HCT116 (cell line): ENCODE measurements around the gene SMARCA5. TPM values are rescaled to one million over a fixed set of nuclear protein-coding genes. Genes with fewer than 3 reads are reported as not detected.

ENCODE experiments used
- ATAC-seq: fragments of 200-7000 bp; cut with Tn5 transposase; 2 replicates; pipeline ENCODE4 v1.9.1; 2020; ENCODE audit warnings: mild to moderate bottlenecking, moderate library complexity
- BruUV-seq: library from RNA; stranded (reverse); fragments of 400-500 nt; replicated peaks from 2 replicates; lab custom pipeline; 2021; lab: Mats Ljungman, UMichigan
- CTCF ChIA-PET: fragments of 300-600 bp; sonication (Branson Sonifier 250); formaldehyde crosslinking; loops from one replicate; lab custom pipeline; 2021; ENCODE audit warnings: antibody characterized with exemption; lab: Charles Lee
- POLR2A ChIA-PET: fragments of 300-600, 350-600 bp; sonication (Branson Sonifier 250); formaldehyde crosslinking; loops from one replicate; lab custom pipeline; 2021; ENCODE audit warnings: antibody characterized with exemption; lab: Charles Lee
- RAD21 ChIA-PET, 2 experiments: fragments of 300-600 bp; sonication (Branson Sonifier 250); formaldehyde crosslinking; loops; one replicate each; lab custom pipeline; 2023; ENCODE audit warnings: low total read pairs in 2 of 2; ENCODE audit not compliant: uncharacterized antibody in 2 of 2, unreplicated experiment in 2 of 2, low non-redundant PET in 1 of 2; lab: Charles Lee
- DNase-seq: peaks from one replicate; pipeline ENCODE4 v3.0.0-alpha.2; 2010; ENCODE audit warnings: low read depth, low spot score
- H2AFZ ChIP-seq: fragments of 200-600 bp; shearing (Covaris generic), sonication (generic); 2 replicates; pipeline ENCODE4 v1.6.1; 2017; ENCODE audit warnings: low read depth, mixed run types, mixed read lengths, antibody characterized with exemption, low read length; ENCODE audit not compliant: poor library complexity, severe bottlenecking
- H3K27ac ChIP-seq: 2 replicates; pipeline ENCODE4 v1.5.1; 2012; ENCODE audit warnings: low read depth, low read length
- H3K27me3 ChIP-seq: fragments of 200-600 bp; sonication (generic); 2 replicates; pipeline ENCODE4 v1.6.1; 2016; ENCODE audit warnings: mixed run types, low read length, mixed read lengths; ENCODE audit not compliant: insufficient read depth
- H3K36me3 ChIP-seq, 2 experiments: fragments of 200-500 bp in 1 of 2; fragments of 200-600 bp in 1 of 2; sonication (Bioruptor generic) in 1 of 2; sonication (generic) in 1 of 2; 2 replicates each; pipeline versions ENCODE4 v1.5.1 to v1.6.1; 2014 to 2016; ENCODE audit warnings: low read length in 2 of 2, inconsistent platforms in 1 of 2, mixed read lengths in 1 of 2, mixed run types in 1 of 2; ENCODE audit not compliant: insufficient read depth in 2 of 2, control insufficient read depth in 1 of 2
- H3K4me1 ChIP-seq, 2 experiments: fragments of 200-600 bp in 1 of 2; sonication (generic) in 1 of 2; 2 replicates each; pipeline versions ENCODE4 v1.5.1 to v1.6.1; 2012 to 2017; ENCODE audit warnings: low read length in 2 of 2, inconsistent platforms in 1 of 2, mild to moderate bottlenecking in 1 of 2, mixed read lengths in 1 of 2, mixed run types in 1 of 2, moderate library complexity in 1 of 2; ENCODE audit not compliant: insufficient read depth in 2 of 2, control insufficient read depth in 1 of 2
- H3K4me2 ChIP-seq: fragments of 200-600 bp; sonication (generic); 2 replicates; pipeline ENCODE4 v1.6.1; 2017; ENCODE audit warnings: mixed run types, low read length, mixed read lengths
- H3K4me3 ChIP-seq, 2 experiments: fragments of 200-600 bp in 1 of 2; sonication (generic) in 1 of 2; replicated peaks in 1 of 2; 2 replicates each; pipeline ENCODE4 v1.5.1; 2011 to 2016; ENCODE audit warnings: low read length in 2 of 2, control low read depth in 1 of 2, low read depth in 1 of 2, mild to moderate bottlenecking in 1 of 2, mixed read lengths in 1 of 2, mixed run types in 1 of 2
- H3K79me2 ChIP-seq: fragments of 200-600 bp; sonication (generic); 2 replicates; pipeline ENCODE4 v1.6.1; 2017; ENCODE audit warnings: mild to moderate bottlenecking, mixed run types, low read length, moderate library complexity, mixed read lengths; ENCODE audit not compliant: insufficient read depth
- H3K9ac ChIP-seq: fragments of 200-600 bp; sonication (generic); 2 replicates; pipeline ENCODE4 v1.6.1; 2016; ENCODE audit warnings: low read length, mixed read lengths
- H3K9me2 ChIP-seq: fragments of 200-600 bp; sonication (generic), shearing (Covaris generic); 2 replicates; pipeline ENCODE4 v1.6.1; 2017; ENCODE audit warnings: mixed run types, mild to moderate bottlenecking, moderate library complexity; ENCODE audit not compliant: insufficient read depth
- H3K9me3 ChIP-seq, 2 experiments: fragments of 200-500 bp in 1 of 2; fragments of 200-600 bp in 1 of 2; sonication (Bioruptor generic) in 1 of 2; sonication (generic) in 1 of 2; 2 replicates each; pipeline ENCODE4 v1.6.1; 2014 to 2017; ENCODE audit warnings: low read length in 2 of 2, mixed read lengths in 2 of 2, inconsistent platforms in 1 of 2, low read depth in 1 of 2, mild to moderate bottlenecking in 1 of 2, mixed run types in 1 of 2, moderate library complexity in 1 of 2; ENCODE audit not compliant: control insufficient read depth in 1 of 2, insufficient read depth in 1 of 2
- H4K20me1 ChIP-seq: fragments of 200-600 bp; sonication (generic), shearing (Covaris generic); 2 replicates; pipeline ENCODE4 v1.6.1; 2017; ENCODE audit warnings: mixed run types, mild to moderate bottlenecking, moderate library complexity; ENCODE audit not compliant: insufficient read depth
- CEBPB ChIP-seq: IDR thresholded peaks from 2 replicates; pipeline ENCODE4 v1.6.1; 2012; ENCODE audit warnings: low read depth
- EGR1 ChIP-seq: IDR thresholded peaks from 2 replicates; pipeline ENCODE4 v1.6.1; 2012; ENCODE audit warnings: low read depth
- EZH2phosphoT487 ChIP-seq: fragments of 200-600 bp; IDR thresholded peaks from 2 replicates; pipeline ENCODE4 v1.6.1; 2018; ENCODE audit warnings: antibody characterized with exemption, borderline replicate concordance
- POLR2AphosphoS5 ChIP-seq: IDR thresholded peaks from 2 replicates; pipeline ENCODE4 v1.6.1; 2011; ENCODE audit warnings: mild to moderate bottlenecking, low read depth, low read length, moderate library complexity
- RAD21 ChIP-seq: IDR thresholded peaks from 2 replicates; pipeline ENCODE4 v1.6.1; 2012; ENCODE audit warnings: low read depth, mild to moderate bottlenecking
- SIN3A ChIP-seq: IDR thresholded peaks from 2 replicates; pipeline ENCODE4 v1.6.1; 2012; ENCODE audit warnings: low read depth
- SRF ChIP-seq: IDR thresholded peaks from 2 replicates; pipeline ENCODE4 v1.6.1; 2012; ENCODE audit warnings: low read depth
- TCF7L2 ChIP-seq: IDR thresholded peaks from 2 replicates; pipeline ENCODE4 v1.7.0; 2011; ENCODE audit warnings: borderline replicate concordance, inconsistent platforms; ENCODE audit not compliant: insufficient read depth, insufficient read length; ENCODE audit errors: extremely low read depth
- intact Hi-C: fragments of 100-400 bp; cut with micrococcal nuclease; formaldehyde crosslinking; loops from 2 replicates; pipeline ENCODE4 v1.10.0; 2022
- total RNA-seq: library from RNA; stranded (reverse); gene quantifications from one replicate; pipeline ENCODE4 v1.2.1, GENCODE V29; 2021; ENCODE audit not compliant: unreplicated experiment
- TF ChIP-seq, protein P1 (sequence below), 3 experiments: fragments of 200-600 bp in 1 of 3; sonication (generic) in 1 of 3; IDR thresholded peaks in 2 of 3; conservative IDR thresholded peaks in 1 of 3; 2 replicates each; pipeline ENCODE4 v1.5.1; 2012 to 2017; ENCODE audit warnings: low read depth in 2 of 3, low read length in 2 of 3, antibody characterized with exemption in 1 of 3, borderline replicate concordance in 1 of 3, control low read depth in 1 of 3, mild to moderate bottlenecking in 1 of 3, mixed read lengths in 1 of 3, mixed run types in 1 of 3, moderate library complexity in 1 of 3; ENCODE audit not compliant: insufficient read depth in 1 of 3
- TF ChIP-seq, protein P2 (sequence below): IDR thresholded peaks from 2 replicates; pipeline ENCODE4 v1.6.1; 2012; ENCODE audit warnings: low read depth

The SMARCA5 gene
- total RNA-seq, 1 experiment from 2014 or later: 61.2 TPM

- H3K9me2 ChIP-seq: no peaks in the 10 kb centered on the region
- BruUV-seq: no TSS peak
- TF ChIP-seq SIN3A (no peak), EZH2phosphoT487 (no peak), EGR1 (no peak), RAD21 (no peak), CEBPB (no peak), POLR2AphosphoS5 (no peak), SRF (no peak), TCF7L2 (no peak)
- TF ChIP-seq, protein P1, sequence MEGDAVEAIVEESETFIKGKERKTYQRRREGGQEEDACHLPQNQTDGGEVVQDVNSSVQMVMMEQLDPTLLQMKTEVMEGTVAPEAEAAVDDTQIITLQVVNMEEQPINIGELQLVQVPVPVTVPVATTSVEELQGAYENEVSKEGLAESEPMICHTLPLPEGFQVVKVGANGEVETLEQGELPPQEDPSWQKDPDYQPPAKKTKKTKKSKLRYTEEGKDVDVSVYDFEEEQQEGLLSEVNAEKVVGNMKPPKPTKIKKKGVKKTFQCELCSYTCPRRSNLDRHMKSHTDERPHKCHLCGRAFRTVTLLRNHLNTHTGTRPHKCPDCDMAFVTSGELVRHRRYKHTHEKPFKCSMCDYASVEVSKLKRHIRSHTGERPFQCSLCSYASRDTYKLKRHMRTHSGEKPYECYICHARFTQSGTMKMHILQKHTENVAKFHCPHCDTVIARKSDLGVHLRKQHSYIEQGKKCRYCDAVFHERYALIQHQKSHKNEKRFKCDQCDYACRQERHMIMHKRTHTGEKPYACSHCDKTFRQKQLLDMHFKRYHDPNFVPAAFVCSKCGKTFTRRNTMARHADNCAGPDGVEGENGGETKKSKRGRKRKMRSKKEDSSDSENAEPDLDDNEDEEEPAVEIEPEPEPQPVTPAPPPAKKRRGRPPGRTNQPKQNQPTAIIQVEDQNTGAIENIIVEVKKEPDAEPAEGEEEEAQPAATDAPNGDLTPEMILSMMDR (IDR thresholded peaks at IDR 0.05 in 2 of 3, conservative IDR thresholded peaks at IDR 0.05 in 1 of 3; ENCODE audit: borderline replicate concordance in 1 of 3, insufficient read depth in 1 of 3, low read depth in 2 of 3, low read length in 2 of 3): no peak
- TF ChIP-seq, protein P2, sequence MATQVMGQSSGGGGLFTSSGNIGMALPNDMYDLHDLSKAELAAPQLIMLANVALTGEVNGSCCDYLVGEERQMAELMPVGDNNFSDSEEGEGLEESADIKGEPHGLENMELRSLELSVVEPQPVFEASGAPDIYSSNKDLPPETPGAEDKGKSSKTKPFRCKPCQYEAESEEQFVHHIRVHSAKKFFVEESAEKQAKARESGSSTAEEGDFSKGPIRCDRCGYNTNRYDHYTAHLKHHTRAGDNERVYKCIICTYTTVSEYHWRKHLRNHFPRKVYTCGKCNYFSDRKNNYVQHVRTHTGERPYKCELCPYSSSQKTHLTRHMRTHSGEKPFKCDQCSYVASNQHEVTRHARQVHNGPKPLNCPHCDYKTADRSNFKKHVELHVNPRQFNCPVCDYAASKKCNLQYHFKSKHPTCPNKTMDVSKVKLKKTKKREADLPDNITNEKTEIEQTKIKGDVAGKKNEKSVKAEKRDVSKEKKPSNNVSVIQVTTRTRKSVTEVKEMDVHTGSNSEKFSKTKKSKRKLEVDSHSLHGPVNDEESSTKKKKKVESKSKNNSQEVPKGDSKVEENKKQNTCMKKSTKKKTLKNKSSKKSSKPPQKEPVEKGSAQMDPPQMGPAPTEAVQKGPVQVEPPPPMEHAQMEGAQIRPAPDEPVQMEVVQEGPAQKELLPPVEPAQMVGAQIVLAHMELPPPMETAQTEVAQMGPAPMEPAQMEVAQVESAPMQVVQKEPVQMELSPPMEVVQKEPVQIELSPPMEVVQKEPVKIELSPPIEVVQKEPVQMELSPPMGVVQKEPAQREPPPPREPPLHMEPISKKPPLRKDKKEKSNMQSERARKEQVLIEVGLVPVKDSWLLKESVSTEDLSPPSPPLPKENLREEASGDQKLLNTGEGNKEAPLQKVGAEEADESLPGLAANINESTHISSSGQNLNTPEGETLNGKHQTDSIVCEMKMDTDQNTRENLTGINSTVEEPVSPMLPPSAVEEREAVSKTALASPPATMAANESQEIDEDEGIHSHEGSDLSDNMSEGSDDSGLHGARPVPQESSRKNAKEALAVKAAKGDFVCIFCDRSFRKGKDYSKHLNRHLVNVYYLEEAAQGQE: no peak
- TF ChIP-seq, all 23 proteins: peak for 0
- Histone ChIP-seq H3K9ac (no peak overlapping the region), H3K27ac (no peak overlapping the region), H3K9me3 (0 out of 4 replicates have a peak, but pooled peaks cover 0 to 3% of the 10 kb centered on the region in 2 experiments), H3K27me3 (no peaks in the 10 kb centered on the region), H2AFZ (no peak overlapping the region), H3K4me3 (no peak overlapping the region), H3K4me2 (no peak overlapping the region), H3K79me2 (no peaks in the 10 kb centered on the region), H4K20me1 (no peaks in the 10 kb centered on the region), H3K36me3 (no peaks in the 10 kb centered on the region), H3K4me1 (no peaks in the 10 kb centered on the region)
- intact Hi-C loops: loop anchor here (5.0 to 10.0 kb wide), 2 partner anchors 439 to 557 kb away; partner anchors contain the start of gene GYPA
- RAD21 ChIA-PET: no interaction called here
- CTCF ChIA-PET: no interaction called here
- no peak for DNase-seq
- POLR2A ChIA-PET: no interaction called here
- ATAC-seq: no peak
These were observed 72.0 kb downstream of the SMARCA5 start for GRCh38 chr4:143585548-143585947.
